K562 (cell line): ENCODE measurements around the gene HBM.

Experiments
- ARID2 ChIP-seq: fragments of 450-650 bp; IDR thresholded peaks from 2 replicates; pipeline ENCODE4 v1.6.1; 2017; ENCODE audit warnings: antibody characterized with exemption, mild to moderate bottlenecking
- POLR2A ChIP-seq: fragments of 450-650 bp; conservative IDR thresholded peaks from 2 replicates; pipeline ENCODE4 v1.6.1; 2016
- TOE1 ChIP-seq, 2 experiments: fragments of 450-650 bp in 1 of 2; sonication (generic) in 1 of 2; formaldehyde crosslinking in 1 of 2; IDR thresholded peaks; 2 replicates each; pipeline versions ENCODE4 v1.7.1 to v1.8.0; 2016 to 2022; ENCODE audit warnings: borderline replicate concordance in 2 of 2, mild to moderate bottlenecking in 2 of 2, antibody characterized with exemption in 1 of 2, inconsistent platforms in 1 of 2, low read depth in 1 of 2, missing genetic modification reagents in 1 of 2, moderate library complexity in 1 of 2

DNA sequence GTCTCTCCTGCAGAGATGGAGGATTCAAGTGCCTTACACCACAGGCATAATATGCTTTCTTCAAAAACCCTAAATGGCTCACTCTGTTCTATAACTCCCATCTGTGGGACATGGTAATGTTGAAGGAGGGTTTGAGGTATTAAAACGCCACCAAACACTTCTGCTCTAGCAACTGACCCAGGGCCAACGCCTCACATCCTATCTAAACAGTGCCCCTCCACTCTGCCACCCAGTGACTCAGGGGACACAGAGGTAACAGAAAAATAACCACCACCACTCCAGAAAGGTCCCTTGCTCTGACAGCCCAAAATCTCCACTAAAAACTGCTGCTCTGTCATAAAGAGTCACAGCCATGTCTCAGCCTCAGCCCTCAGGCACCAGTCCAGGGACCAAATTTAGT is 45.0 kb upstream of the HBM start:
- no peak for TF ChIP-seq POLR2A
- TF ChIP-seq TOE1 (IDR thresholded peaks at IDR 0.05; ENCODE audit: borderline replicate concordance): no peak
- no peak for TF ChIP-seq TOE1 (CRISPR knock-in tag; IDR thresholded peaks at IDR 0.05; ENCODE audit: borderline replicate concordance, low read depth)
- no peak for TF ChIP-seq ARID2
